Frontal cortex (tissue), 4 donors: ENCODE data around the gene MPHOSPH9. TPM values are rescaled to one million over a fixed set of nuclear protein-coding genes. Genes with fewer than 3 reads are reported as not detected.
A peak's percentile ranks its signal among the peaks of the same experiment; 100 is the strongest.

Experiments used
- DNase-seq, 2 donors: peaks; one replicate each; pipeline ENCODE4 v3.0.0; 2012; ENCODE audit warnings: low spot score in 2 of 2
- FAIRE-seq: peaks from 2 replicates; lab custom pipeline; 2012; peaks lifted over from hg19 to GRCh38; lab: Jason Lieb, UNC
- small RNA-seq: library from RNA; depleted of rRNA; stranded (forward); fragments of <200 nt; gene quantifications from one replicate; pipeline ENCODE3, GENCODE V24; 2014
- total RNA-seq: library from RNA; depleted of rRNA; stranded (reverse); fragments of >200 nt; gene quantifications from one replicate; pipeline ENCODE4 v1.2.3, GENCODE V29; 2014
- donor health status: control.
- donor health status: control.
- donor health status: control.

Gene MPHOSPH9
- total RNA-seq, 1 donor from 2014 or later, result 96.2 TPM

DNA sequence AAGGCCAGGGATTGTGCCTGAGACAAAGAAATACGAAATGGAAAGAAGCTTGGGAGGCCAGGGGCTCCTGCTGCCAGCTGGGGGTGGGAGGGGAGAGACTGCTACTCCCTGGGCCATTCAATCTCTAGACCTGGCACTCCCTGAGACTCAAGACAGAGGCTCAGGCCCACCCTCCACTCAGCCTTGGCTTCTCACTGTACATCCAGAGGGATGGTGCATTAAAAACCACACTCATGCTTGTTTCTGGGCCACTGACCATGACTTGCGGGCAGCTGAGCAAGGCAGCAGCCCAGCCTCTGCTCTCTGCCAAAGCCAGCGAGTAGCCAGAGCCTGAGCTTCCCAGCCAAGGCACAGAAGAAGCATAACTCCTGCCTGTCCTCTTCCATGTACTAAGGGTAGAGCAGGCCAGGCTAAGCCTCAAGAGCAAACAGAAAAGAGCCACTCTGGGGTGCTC is 123.6 kb downstream of the MPHOSPH9 start:
- DNase-seq (peak in 1 of 2 donors; percentile 31), FAIRE-seq (no peak)

DNA sequence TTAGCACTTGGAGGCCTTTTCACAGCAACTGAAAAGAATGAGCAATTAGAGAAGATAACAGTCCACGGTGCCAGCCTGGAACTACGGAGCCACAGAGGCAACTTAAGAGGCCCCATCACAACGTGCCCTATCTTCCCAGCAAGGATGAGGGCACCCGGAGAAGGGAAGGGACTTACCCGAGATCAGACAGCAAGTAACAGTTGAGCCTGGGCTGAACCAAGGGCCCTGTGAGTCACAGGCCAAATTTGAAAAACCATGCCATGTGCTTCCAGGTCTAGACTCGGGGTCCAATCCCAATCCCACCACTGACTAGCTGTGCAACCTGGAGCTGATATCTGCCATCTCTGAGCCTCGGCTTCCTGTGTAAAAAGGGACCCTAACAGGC is 124.3 kb downstream of the MPHOSPH9 start:
- DNase-seq (no peak), FAIRE-seq (no peak)

DNA sequence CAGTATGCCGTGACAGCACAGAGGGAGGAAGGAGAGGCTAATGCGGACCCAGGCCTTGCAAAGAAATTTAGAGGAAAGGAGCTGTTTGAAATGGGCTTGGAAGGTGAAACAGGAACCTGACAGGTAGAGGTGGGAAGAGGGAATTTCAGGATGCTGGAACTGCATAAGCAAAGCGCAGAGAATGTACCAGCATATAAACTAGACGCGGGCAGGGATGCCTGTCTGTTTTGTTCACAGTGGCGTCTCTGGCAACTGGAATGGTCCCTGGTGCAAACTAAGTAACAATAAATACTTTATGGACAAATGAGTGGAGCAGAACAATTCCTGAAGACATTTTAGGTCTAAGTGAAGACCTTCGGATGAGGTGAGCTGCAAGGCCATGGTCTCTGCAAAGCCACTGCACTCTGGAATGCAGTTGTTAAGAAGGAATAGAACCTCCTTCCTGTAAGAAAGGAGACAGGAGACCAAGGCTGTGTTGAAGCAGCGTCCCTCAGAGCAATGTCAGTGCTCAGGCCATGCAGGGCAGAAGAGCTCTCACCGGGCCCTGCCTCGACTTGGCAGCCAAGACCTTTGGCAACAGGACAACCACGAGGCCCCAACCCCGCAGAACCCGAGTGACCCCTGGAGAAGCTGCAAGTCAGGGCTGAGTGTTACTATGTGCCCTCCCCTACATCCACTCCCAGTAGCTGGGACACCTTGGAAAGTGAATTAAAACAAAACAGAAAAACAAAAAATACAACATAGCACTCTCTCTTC is 124.8 kb downstream of the MPHOSPH9 start:
- no peak for DNase-seq
- no peak for FAIRE-seq

DNA sequence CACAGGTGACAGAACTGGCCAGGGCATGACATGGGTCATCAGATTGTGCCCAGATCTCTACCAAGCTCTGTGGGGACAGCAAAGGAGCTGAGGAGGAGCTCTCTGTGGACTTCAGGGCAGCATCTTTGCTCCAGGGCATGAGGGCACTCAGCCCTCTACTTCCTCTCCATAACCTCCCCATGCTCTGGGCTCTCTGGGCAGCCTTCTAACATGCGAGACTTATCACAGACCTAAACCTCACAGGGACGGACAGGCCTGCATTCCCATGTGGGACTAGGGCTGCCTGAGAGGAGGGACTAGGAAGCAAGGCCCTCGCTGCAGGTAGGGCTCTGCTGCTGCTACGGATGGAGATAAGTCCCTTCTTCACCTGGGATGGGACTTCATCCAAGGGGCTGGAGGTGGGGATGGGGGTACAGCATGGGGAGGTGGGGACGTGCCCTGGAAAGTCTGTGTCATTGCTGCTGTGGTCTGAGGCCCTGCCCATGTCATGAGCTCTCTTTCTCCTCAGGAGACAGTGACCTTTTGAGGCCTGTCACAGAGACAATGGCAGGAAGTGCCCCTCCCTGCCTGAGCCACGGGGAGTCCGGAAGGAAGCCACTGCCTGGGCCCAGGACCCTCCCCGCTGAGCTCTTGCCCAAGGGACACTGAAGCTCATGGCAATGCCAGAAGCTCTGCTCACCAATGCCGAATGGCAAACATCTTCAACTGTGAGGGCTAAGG is 126.1 kb downstream of the MPHOSPH9 start:
- FAIRE-seq (no peak), DNase-seq (no peak)

DNA sequence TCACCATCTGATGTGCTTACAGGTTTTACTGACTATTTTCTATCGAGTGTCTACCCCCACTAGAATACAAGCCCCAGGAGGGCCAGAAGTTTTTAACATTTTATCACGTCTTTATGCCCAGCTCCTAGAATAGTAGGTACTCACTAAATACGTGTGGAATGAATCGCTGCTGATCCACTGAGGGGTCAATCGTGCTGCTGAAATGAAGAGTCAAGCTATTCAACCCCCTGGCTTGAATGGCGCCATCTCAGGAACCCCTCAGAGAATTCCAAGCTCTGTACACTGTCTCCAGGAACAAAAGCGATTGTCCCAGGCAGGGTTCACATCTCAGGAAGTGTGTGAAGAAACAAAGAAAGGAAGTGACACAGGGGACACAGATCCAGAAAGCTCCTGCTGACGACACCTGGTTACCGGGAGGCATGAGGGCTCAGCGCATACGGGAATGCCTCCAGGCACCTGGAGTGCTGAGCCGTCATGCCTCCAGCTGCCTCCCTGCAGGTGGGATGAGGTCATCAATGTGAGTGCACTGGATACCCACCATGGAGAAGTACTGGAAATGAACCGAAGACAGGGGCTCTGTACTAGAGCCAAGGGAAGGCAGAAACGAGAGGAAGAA is 127.6 kb downstream of the MPHOSPH9 start:
- DNase-seq, result no peak
- no peak for FAIRE-seq

DNA sequence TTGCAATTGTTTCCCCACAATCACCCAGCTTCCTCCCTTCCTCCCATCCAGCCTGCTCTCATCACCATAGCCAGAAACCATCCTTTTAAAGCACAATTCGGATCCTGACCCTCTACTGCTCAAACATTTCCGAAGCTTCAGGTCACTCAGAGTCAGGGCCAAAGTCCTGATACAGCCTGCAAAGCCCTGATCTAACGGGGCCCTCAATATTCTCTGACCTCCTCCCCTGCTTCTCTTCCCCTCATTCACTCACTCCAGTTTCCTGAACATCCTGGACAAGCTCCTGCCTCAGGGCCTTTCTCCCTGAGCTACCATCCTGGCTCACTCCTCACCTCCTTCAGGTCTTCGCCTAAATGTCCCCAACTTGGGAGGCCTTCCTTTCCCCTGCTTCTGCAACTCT is 128.1 kb downstream of the MPHOSPH9 start:
- FAIRE-seq, result no peak
- DNase-seq, result no peak

Small RNAs within 50 kb of the gene (small RNA-seq; reads per million reads assigned to genes)
- not detected for gene RNA5SP375

Other genes with a start within 250 kb of the MPHOSPH9 start
- 4.9 TPM for gene PITPNM2, start 82.1 kb downstream of the MPHOSPH9 start, total RNA-seq
- 20.4 TPM for gene MTRFR, start 295 bp upstream of the MPHOSPH9 start, total RNA-seq
- gene CDK2AP1, start 38.7 kb upstream of the MPHOSPH9 start, total RNA-seq, result 68.1 TPM
- 43.2 TPM for gene SBNO1, start 131.7 kb upstream of the MPHOSPH9 start, total RNA-seq
- 24.1 TPM for gene KMT5A, start 151.0 kb upstream of the MPHOSPH9 start, total RNA-seq
- 0.41 TPM for gene RILPL2, start 203.5 kb upstream of the MPHOSPH9 start, total RNA-seq
- gene SNRNP35, start 225.0 kb upstream of the MPHOSPH9 start, total RNA-seq, result 23.2 TPM